Activated B cell treated with CpG ODN at 0.5 μM for 24 hours (primary cell): ENCODE measurements around the gene PICALM. TPM values are rescaled to one million over a fixed set of nuclear protein-coding genes. Genes with fewer than 3 reads are reported as not detected.

Experiments
- ATAC-seq: fragments of 200-7000 bp; cut with Tn5 transposase; one replicate; pipeline ENCODE4 v1.10.0; 2021; ENCODE audit warnings: low read depth, mild to moderate bottlenecking, moderate library complexity
- CTCF ChIA-PET: fragments of 350-600 bp; sonication (Branson Sonifier 250); formaldehyde crosslinking; loops from one replicate; lab custom pipeline; 2021; ENCODE audit warnings: antibody characterized with exemption; lab: Charles Lee
- POLR2A ChIA-PET: fragments of 350-600 bp; sonication (Branson Sonifier 250); formaldehyde crosslinking; loops from one replicate; lab custom pipeline; 2021; ENCODE audit warnings: antibody characterized with exemption; lab: Charles Lee
- DNase-seq: peaks from one replicate; pipeline ENCODE4 v3.0.0; 2022
- H3K27ac Mint-ChIP-seq: one replicate; pipeline ENCODE4 v1.8.0; 2020; ENCODE audit warnings: mixed read lengths
- H3K27me3 Mint-ChIP-seq: one replicate; pipeline ENCODE4 v1.8.0; 2021; ENCODE audit warnings: mixed read lengths
- H3K36me3 Mint-ChIP-seq: one replicate; pipeline ENCODE4 v1.8.0; 2021; ENCODE audit warnings: low read depth, mixed read lengths
- H3K4me1 Mint-ChIP-seq: one replicate; pipeline ENCODE4 v1.8.0; 2021; ENCODE audit warnings: mixed read lengths
- H3K4me3 Mint-ChIP-seq: one replicate; pipeline ENCODE4 v1.8.0; 2020; ENCODE audit warnings: mild to moderate bottlenecking, mixed read lengths
- H3K9me3 Mint-ChIP-seq: one replicate; pipeline ENCODE4 v1.8.0; 2020; ENCODE audit warnings: mixed read lengths
- intact Hi-C: fragments of 100-400 bp; cut with micrococcal nuclease; formaldehyde crosslinking; loops from one replicate; pipeline ENCODE4 v1.15.1; 2024
- total RNA-seq: library from RNA; stranded (reverse); gene quantifications from 2 replicates; pipeline ENCODE4 v1.2.3, GENCODE V29; 2022
- TF ChIP-seq, protein P1 (sequence below): fragments of 200-600 bp; IDR thresholded peaks from one replicate; pipeline ENCODE4 v1.8.0; 2022; ENCODE audit warnings: antibody characterized with exemption, mild to moderate bottlenecking

Gene PICALM
- total RNA-seq, 1 donor from 2014 or later: 139 TPM

DNA sequence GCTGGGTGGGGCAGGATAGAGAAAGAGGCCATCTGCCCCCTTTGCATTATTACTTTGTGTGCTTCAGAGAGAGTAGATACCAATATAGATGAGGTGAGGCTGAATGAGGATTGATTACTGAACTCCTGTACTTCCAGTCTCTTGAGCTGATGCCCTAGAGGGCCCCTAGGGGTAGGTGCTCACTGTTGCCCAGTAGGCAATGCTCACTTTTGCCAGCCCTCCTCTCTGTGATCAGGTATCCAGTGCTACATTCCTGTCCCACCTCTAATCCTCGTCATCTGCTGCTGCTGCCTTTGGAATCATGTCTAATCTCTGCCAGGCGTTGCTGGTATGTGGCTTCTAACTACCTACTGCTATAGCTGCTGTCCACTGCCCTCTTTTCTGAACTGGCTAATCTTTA, 156.5 kb downstream of the PICALM start:
- POLR2A ChIA-PET: no interaction called here
- H3K36me3 Mint-ChIP-seq: no peaks in the 10 kb centered on the region
- H3K4me1 Mint-ChIP-seq: no peaks in the 10 kb centered on the region
- H3K9me3 Mint-ChIP-seq: peaks cover 3% of the 10 kb centered on the region
- peaks cover 12% of the 10 kb centered on the region for H3K27me3 Mint-ChIP-seq
- CTCF ChIA-PET: no interaction called here
- DNase-seq (no peak), ATAC-seq (no peak)
- TF ChIP-seq, protein P1, sequence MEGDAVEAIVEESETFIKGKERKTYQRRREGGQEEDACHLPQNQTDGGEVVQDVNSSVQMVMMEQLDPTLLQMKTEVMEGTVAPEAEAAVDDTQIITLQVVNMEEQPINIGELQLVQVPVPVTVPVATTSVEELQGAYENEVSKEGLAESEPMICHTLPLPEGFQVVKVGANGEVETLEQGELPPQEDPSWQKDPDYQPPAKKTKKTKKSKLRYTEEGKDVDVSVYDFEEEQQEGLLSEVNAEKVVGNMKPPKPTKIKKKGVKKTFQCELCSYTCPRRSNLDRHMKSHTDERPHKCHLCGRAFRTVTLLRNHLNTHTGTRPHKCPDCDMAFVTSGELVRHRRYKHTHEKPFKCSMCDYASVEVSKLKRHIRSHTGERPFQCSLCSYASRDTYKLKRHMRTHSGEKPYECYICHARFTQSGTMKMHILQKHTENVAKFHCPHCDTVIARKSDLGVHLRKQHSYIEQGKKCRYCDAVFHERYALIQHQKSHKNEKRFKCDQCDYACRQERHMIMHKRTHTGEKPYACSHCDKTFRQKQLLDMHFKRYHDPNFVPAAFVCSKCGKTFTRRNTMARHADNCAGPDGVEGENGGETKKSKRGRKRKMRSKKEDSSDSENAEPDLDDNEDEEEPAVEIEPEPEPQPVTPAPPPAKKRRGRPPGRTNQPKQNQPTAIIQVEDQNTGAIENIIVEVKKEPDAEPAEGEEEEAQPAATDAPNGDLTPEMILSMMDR: no peak
- intact Hi-C loops: no loop called here
- no peak overlapping the region for H3K27ac Mint-ChIP-seq
- H3K4me3 Mint-ChIP-seq: no peak overlapping the region

Other genes with a start within 250 kb of the PICALM start
- gene CCDC83, start 213.7 kb downstream of the PICALM start, total RNA-seq: not detected in 2 replicates
- 55.2 and 63.7 TPM in 2 replicates for gene EED, start 175.7 kb upstream of the PICALM start, total RNA-seq
- gene HIKESHI, start 233.2 kb upstream of the PICALM start, total RNA-seq: 33.8 and 35.6 TPM in 2 replicates